HG03159 (cell line): ENCODE results near the gene WDR62.
"Not testable (repeated sequence)": the region's sequence is repeated elsewhere in the genome, so short reads cannot be mapped to it uniquely, and the experiment has no call there.

Source experiments
- ATAC-seq: cut with Tn5 transposase; IDR thresholded peaks from one replicate; pipeline ENCODE4 v1.9.1; 2021; ENCODE audit warnings: mild to moderate bottlenecking, moderate library complexity; ENCODE audit not compliant: unreplicated experiment

Gene WDR62

DNA sequence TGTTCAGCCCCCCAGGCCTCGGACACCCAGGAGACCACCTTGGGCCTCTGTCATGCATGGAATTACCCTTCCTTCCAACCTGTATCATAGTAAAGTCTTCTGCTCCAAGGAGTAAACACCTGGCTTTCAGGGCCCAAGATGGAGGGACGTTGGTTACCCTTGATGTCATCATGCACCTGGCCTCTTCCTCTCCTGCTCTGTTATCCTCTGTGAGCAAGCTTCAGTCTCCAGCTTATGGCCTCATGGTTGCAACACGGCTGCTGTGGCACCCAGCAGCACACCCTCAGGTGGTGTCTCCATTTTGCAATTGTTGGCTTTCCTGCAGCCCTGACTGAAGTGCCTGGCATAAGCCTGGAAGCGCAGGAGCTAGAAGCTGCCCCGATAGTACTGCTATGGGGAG lies 52.3 kb downstream of the WDR62 start:
- ATAC-seq = no peak

GRCh38 chr19:36108684-36109083 lies 54.0 kb downstream of the WDR62 start:
- no peak for ATAC-seq

DNA sequence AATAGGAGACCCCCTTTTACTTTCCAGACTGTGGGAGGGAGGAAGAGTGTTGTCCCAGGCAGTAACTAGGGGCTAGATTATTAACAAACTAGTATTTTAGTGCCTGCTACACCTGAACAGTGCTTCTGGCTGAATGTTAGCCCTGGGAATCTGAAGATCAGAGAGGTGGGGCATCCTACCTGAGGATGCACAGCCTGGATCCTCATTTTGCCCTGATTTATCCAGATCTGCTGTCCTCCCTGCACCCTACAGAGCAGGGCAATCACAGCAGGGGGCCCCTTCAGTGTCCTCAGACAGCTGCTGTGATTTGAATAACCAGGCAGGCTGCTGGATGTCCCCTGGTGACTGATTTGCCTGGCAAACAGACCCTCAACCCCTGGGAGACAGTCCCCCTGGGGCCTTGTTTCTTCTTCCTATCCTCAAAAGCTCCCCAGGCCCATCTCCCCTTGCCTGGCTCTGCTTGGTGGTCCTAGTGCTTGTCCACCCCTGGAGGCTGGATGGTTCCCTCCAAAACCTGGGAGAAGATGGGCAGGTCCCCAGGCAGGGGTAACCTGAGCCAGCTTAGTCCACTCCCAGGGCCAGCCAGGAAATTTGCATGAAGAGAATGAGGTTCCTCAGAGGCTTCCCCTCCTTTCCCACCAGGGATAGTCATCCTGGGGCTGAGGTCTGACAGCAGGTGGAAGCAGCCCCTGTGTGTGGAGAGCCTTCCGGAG lies 55.9 kb downstream of the WDR62 start, which contains the start of gene OVOL3:
OVOL3 (plus strand) TSS at position 657 of the 713 bp plus-strand sequence. CDS start 60 bp downstream, outside the sequence.
- no peak for ATAC-seq

GRCh38 chr19:36111200-36111539 lies 56.5 kb downstream of the WDR62 start:
- no peak for ATAC-seq

- ATAC-seq = no peak
Observed at GRCh38 chr19:36112678-36113077, 58.0 kb downstream of the WDR62 start.

GRCh38 chr19:36113425-36113824 lies 58.7 kb downstream of the WDR62 start:
- ATAC-seq = no peak

- peak; percentile 3 for ATAC-seq
Observed at GRCh38 chr19:36113894-36114720, 59.4 kb downstream of the WDR62 start.

DNA sequence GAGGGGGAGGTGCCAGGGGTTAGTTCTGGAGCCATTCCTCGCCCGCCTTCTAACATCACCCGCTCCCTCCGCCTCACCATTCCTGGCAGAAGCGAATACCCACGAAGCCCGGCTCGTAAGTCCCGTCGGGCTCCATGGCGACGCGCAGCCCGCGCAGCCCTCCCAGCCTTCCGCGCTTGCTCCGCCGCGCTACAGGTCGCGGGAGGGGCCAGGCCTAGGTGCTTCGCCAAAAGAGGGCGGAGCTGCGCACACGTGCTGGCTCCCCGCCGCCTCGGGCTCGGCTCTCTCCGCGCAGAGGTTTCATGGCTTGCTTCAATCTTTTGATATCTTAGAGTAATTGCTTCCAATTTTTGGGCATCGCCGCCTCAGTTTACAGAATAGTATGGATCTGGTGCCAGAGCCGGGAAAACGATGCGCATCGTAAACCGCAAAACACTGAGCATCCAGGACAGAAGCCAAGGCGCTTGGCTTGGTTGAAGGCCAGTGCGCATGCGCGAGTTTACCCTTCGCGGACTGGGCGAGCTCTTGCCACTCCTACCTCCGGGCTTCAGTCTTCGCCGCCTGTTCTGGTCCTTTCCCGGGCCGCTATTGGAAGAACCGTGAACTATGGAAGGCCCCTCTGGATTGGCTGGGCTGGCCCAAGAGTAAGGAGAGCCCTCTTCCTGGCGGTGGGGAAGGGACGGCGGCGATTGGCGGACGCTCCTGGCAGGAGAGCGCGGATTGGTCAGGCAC lies 60.2 kb downstream of the WDR62 start, which contains the start of gene POLR2I:
POLR2I (minus strand) TSS at position 155 of the 732 bp plus-strand sequence; CDS start at position 136, 19 bp downstream.
- peak; percentile 68 for ATAC-seq

DNA sequence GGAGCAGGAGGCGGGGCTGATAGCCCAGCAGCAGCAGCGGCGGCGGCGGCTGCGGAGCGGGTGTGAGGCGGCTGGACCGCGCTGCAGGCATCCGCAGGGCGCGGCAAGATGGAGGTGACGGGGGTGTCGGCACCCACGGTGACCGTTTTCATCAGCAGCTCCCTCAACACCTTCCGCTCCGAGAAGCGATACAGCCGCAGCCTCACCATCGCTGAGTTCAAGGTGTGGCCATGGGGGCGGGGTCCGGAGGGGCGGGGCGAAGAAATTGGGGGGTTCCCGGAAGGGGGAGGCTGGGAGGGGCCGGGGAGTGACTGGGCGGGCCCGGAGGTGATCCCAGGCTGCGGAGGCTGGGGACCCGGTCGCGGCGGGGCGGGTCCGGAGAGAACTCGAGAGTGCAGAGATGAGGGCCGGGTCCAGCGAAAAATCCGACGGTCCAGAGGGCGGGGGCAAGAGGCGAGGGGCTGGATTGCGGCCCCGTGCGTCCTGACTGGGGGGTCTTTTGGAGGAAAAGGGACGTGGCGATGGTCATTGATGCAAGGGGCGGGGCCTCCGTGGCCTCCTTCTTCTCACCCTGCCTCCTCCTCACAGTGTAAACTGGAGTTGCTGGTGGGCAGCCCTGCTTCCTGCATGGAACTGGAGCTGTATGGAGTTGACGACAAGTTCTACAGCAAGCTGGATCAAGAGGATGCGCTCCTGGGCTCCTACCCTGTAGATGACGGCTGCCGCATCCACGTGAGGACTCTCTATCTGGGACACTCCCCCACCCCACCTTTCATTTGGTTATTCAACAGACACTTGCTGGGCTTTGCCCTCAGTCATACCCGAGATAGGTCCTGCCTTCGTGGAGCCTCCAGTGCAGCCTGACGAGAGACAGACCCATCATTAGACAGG lies 61.0 kb downstream of the WDR62 start, which contains the start of gene TBCB:
TBCB (plus strand) TSS at position 16 of the 891 bp plus-strand sequence; CDS start at position 109, 93 bp downstream.
- ATAC-seq = peak; percentile 2

DNA sequence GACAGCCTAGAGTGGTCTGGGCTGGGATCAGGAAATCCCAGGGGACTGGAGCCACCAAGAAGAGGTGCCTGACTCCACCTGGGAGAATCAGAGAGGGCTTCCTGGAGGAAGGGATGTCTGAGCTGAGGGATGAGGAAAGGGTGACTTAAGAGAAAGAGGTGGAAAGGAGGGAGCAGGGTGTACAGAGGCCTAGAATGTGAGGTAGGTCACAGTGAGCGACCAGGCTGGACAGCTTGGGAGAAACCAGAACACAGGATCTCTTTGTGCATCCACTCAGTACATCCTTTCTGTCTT lies 61.6 kb downstream of the WDR62 start:
- no peak for ATAC-seq

DNA sequence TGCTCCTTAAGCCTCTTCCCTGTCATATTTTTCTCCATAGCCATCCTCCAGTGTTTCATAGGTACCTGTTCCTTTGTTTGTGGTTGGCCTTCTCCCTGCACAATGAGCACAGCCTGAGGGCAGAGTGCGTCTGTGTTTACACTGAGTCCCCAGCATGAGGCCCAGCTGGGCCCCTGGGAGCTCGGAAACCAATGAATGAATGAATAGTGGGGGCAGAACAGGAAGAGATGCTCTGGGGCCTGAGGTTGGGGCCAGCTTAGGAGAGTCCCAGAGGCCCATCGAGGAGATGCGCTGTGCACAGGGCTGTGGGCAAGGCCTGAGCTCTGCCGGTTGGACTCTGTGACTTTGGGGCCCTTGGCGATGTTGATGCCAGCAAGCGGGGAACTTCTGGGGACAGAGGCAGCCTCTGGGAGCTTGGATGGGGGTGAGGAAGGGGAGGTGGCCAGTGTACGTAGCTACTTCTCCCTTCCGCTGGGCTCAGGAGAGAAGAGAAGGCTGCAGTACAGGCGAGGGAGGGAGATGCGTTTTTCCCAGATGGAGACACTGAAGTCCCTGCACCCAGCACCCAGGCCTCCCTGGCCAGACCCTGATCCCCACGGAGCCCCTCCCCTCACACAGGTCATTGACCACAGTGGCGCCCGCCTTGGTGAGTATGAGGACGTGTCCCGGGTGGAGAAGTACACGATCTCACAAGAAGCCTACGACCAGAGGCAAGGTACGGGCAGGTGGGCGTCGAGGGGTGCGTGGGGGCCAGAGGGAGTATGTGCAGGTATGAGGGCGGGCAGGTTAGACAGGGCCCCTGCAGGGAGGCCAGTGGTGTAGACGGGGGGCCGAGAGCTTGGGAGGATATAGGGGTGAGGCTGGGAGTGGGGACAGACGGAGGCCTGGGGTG lies 65.6 kb downstream of the WDR62 start:
- no peak for ATAC-seq

DNA sequence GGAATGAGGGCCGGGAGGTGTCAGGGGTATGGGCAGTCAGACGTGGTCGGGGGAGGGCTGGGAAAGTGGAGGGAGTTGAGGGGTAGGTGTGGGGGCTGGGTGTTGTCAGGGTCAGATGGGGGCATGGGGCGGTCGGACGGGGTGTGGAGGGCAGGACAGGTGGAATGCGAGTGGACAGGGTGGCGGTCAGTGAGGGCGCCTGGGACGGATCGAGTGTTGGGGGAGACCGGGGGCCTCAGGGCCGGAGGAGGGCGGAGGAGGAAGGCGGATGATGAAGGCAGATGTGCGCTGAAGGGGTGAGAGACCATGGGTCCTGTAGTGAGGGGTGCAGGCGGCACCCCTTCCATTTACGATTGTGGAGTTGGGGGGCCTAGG lies 66.3 kb downstream of the WDR62 start:
- no peak for ATAC-seq

- ATAC-seq = no peak
Observed at GRCh38 chr19:36121486-36122124, 66.9 kb downstream of the WDR62 start.

DNA sequence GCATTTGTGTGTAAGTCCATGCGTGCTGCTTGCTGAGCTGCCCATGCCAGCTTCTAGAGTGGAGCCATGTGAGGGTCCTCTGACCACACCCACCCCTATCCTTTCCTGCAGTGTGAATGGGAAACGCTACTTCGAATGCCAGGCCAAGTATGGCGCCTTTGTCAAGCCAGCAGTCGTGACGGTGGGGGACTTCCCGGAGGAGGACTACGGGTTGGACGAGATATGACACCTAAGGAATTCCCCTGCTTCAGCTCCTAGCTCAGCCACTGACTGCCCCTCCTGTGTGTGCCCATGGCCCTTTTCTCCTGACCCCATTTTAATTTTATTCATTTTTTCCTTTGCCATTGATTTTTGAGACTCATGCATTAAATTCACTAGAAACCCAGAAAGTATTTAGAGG lies 70.9 kb downstream of the WDR62 start:
- ATAC-seq = no peak

DNA sequence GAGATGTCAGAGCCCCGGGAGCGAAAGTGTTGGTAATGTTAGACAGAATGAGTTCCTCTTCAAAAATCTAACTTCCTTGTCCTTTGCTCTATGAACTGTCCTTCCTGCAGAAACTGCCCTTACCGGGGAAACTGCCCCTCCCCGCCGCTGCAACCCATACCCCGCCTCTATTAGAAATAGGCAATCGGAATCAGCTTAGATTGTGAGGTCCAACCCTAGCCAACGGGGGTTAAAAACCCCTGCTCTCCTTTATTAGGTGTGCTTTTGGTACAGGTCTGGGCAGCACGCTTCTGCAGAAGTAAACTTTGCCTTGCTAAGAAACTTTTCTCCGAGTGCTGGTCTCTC lies 73.7 kb downstream of the WDR62 start:
- peak; percentile 22 for ATAC-seq

DNA sequence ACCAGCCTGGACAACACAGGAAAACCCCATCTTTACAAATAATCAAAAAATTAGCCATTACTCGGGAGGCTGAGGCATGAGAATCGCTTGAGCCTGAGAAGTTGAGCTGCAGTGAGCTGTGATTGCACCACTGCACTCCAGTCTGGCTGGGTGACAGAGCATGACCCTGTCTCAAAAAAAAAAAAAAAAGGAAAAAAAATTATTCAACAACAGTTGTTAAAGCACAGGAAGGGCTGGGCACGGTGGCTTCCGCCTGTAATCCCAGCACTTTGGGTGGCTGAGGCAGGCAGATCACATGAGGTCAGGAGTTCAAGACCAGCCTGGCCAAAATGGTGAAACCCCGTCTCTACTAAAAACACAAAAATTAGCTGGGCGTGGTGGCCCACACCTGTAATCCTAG lies 76.5 kb downstream of the WDR62 start:
- ATAC-seq = not testable (repeated sequence)

GRCh38 chr19:36134867-36135266 lies 80.2 kb downstream of the WDR62 start:
- not testable (repeated sequence) for ATAC-seq

GRCh38 chr19:36136964-36137686 lies 82.4 kb downstream of the WDR62 start:
- ATAC-seq = no peak

- ATAC-seq = no peak
Observed at GRCh38 chr19:36139120-36139472, 84.4 kb downstream of the WDR62 start.
